GM19452 (cell line): ENCODE data around the gene PCDH1.

Source experiments
- ATAC-seq: cut with Tn5 transposase; IDR thresholded peaks from one replicate; pipeline ENCODE4 v1.9.1; 2021; ENCODE audit not compliant: unreplicated experiment

The PCDH1 gene

DNA sequence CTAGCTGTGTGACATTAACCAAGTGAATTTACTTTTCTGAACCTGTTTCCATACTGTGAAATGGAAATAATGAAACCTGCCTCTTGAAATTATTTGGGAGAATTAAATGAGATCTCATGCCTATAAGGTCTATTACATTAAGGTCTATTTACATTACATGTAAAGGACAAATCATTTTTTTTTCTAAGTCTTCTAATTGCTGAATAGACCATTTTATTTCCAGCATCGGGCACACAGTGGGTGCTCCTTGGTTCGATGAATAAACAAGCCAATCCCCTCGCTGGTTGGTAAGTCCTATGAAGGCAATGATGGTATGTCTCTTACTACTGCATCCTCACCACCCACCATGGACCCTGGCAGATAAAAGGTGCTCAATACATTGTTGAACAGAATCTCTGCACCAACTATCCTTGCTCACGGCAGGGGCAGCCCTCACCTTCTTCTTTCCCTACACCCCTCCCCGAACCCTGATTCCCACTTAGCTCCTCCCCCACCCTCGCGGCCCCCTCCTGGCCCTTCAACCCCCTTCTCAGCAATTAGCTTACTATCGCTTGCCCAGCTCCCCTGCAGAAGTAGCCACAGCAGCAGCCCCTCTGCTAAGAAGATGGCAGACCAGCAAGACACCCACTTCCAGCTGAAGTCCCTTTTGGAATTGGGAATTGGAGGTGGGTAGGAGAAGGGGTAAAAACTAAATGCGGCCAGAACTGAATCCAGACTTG, 3.0 kb downstream of the PCDH1 start:
- ATAC-seq, result no peak

DNA sequence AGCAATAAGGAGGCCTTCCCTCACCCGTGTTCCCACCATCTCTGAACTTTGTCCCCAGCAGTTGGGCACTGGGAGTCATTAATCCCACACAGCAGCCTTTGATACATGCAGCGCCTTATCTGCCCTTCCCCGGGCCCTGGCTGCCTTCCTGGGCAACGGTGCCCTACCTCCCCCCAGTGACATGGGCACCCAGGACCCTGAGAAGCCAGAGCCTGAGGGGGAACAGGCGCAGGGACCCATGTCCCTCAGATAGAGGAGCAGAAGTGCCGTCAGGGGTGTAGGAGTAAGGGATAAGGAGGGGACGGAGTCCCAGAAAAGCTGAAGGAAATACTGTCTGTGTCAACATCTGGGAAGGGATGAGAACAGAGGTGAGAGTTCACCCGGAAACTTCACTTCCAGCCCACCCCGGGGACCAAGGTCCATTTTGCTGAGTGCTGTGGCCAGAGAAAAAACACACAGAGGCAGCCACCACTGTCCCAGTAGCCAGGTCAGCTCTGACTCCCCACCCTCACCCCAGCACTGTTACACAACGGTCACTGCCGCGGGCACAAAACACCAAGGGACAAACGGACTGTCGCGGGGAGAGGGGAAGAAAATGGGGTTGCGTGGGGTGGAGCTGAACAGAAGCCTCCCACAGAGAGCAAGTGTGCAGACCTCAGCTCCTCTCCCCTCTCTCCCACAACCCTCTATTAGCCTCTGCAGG, 3.8 kb downstream of the PCDH1 start:
- ATAC-seq, result no peak

DNA sequence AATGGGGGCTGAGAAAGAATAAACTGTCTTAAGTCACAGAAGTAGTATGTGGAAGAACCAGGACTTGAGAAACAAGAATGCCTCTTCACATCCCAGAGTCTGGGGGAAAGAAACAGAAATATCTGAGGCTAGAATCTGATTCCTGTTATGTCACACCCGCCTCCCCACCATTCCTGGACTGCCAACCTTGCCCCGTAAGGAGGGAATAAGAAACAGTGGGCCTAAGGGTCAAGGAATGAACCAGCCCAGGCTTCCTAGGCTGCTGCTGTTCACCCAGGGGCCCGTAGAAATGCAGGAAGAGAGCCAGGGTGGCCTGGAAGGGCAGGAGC, 4.3 kb downstream of the PCDH1 start:
- ATAC-seq, result no peak

DNA sequence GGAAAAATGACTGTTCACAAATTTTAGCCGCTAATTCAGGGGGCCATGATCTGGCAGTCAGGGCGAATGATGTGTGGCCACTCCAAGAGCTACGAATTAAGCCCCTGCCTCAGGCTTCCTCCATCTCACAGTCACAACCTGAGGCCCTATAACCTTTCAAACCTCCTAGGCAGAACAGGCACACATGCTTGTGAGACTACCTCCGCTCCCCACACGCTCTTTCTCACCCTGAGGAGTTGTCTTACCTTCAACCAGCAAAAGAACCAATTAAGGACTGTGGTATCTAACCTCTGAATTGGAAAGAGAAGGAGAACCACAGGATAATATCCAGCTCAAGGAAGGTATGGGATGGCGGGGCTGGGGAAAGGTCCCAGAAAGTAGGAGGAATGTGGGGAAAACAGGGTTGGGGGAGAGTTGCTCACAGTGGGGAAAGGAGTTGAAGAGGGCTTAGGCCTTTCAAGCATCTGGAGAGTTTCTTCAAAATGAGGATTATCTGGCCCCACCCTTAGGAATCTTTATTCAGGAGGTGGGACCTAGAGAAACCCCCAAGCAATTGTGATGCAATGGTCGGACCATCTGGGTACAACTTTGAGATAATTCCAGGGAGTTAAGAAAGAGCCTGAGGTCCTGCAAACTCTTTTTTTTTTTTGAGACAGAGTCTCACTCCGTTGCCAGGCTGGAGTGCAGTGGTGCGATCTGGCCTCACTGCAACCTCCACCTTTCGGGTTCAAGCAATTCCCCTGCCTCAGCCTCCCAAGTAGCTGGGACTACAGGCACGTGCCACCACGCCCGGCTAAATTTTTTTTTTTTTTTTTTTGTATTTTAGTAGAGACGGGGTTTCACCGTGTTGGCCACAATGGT, 5.5 kb downstream of the PCDH1 start:
- no peak for ATAC-seq

DNA sequence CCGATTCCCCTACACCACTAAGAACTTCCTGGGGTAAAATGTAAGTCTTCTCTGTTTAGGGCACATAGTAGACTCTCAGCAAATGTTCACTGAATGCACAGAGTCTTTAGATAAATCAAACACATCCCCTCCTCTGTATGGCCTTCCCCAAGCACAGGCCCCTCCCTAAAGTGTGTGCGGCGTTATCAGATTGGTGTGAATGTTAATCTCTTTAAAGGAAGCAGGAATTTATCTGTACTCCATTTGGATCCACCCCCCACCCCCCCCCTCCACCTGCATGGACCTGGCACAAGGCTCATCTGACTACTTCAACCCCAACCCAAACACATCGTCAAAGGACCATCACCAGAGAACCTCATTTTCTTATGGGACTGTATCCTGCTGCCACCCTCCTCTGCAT, 6.3 kb downstream of the PCDH1 start:
- ATAC-seq, result no peak

DNA sequence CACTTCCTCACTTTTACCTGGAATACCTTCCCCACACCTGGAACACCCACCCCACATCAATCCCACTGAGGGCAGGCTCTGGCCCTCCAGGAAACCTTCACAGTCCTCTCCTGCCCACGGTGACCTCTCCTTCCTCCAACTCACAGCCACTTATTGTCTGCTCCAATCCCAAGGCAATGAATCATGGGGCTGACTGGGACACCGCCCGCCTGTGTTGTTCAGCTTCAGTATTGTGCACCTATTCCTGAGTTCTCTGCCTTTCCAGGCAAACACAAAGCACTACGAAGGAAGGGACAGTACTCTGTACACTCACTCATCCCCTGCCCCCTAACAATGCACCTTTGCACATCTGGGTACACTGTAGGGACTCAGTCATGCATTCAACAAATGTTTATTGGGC, 7.3 kb downstream of the PCDH1 start:
- no peak for ATAC-seq

DNA sequence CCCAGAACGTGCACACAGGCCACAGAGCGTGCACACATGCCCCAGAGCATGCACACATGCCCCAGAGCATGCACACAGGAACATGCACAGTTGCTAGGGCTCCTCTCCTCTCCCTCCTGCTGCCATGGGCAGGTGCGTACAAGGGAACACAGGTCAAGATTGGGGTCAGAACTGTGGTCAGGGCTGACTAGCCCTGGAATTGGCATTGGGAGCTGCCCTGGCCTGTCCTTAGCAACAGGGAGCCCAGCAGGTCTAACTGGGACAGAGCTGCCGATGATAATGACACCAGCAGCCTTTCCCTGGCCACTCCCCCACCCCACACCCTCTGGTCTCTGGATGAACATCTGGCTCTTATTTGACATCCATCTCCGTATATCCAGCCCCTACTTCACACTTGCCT, 8.0 kb downstream of the PCDH1 start:
- ATAC-seq, result no peak

DNA sequence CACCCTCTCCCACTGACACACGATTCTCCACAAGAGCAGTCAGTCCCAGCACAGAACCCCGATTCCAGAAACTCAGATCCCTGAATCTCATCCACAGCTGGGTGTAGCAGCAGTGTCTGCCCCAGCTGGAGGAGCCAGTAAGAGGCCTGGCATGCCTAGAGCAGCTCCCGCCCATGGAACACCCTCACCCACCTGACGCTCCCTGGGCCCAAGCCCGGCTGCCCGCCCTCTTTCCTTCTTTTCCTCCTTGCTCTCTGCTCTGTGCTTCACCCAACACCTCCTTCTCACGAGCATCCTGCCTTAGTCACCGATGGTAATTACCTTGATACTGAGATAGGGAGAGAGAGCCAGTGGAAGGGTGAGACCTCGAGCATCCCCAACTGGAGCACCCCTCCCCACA, 8.7 kb downstream of the PCDH1 start:
- no peak for ATAC-seq

DNA sequence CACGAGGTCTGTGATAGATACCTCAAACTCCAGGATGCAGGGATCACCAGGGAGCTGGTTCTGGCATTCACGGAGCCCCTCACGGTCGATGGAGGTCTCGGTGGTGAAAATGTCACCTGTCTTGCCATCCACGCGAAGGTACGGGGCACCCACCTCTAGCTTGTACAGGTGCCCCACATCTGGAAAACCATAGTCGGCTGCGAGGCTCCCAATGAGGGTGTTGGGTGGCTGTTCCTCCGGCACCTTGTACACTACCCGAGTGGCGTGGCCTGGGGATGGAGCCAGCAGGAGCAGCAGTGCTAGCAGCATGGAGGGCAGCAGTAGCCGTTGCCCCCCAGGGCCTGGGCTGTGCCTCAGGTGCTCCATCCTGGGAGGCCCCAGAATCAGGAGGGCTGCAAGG, 9.2 kb downstream of the PCDH1 start:
- no peak for ATAC-seq

DNA sequence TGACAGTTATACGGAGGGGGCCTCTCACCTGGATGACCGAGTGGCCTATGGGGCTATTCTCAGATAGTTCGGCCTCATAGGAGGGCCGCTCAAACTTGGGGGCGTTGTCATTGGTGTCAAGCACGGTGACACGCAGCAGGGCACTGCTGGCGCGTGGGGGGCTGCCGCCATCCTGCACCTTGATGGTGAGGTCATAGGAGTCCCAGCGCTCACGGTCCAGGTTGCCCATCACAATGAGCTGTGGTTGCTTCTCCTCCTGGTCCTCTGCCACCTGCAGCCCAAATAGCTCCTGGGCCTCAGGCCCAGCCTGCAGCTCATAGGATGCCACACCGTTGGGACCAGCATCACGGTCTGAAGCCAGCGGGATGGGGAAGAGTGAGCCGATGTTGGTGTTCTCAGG, 9.7 kb downstream of the PCDH1 start:
- no peak for ATAC-seq

DNA sequence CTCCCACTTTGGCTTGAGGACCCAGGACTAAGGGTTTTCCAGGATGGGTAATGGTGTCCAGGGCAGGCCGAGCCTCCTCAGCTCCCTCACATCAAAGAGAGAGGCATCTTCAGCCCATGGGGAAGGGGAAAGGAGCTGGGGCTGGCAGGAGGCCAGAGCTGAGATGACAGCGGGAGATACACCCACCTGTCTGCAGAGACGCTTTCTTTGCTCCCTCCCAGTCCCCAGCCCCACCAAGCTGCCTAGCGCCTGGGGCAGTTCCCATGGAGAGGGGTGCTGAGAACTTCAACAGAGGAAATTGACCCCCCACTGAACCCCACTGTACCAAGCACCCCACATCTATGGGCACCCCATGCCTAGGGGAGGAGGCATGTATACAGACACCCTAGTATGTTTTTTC, 10.6 kb downstream of the PCDH1 start:
- ATAC-seq, result no peak

DNA sequence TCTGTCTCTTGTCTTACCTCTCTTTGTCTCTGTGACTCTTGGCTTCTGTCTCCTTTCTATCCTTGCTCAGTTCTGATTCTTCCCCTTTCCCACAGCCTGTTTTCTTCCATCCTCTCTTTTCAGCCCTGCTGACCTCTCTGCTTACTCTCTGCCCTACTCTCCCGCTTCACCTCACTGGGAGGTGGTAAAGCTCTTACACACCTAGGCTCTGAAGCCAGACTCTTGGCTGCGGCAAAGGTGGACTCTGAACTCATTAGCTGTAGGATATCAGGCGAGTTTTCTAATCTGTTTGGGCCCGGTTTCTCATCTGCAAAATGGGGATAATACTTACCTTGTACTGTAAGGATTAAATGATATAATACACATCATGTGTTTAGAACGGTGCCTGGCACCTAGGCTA, 11.1 kb downstream of the PCDH1 start:
- no peak for ATAC-seq

DNA sequence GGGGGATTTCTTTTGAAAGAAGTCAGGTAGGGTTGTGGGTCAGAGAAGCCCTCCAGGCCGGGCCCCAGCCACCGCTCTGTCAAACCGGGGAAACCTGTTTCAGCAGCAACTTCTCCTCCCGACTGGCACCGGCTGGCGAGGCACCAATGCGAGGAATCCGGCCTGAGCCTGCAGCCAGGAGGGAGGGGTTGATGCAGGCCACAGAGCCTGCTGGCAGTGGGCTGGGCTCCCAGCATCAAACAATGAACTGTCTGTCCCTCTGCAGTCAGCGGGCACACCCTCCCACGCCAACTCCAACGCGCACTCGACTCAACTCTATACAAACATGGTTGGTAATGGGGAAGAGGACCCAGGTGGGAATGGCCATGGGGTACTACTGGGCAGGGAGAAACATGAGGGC, 12.1 kb downstream of the PCDH1 start:
- no peak for ATAC-seq

DNA sequence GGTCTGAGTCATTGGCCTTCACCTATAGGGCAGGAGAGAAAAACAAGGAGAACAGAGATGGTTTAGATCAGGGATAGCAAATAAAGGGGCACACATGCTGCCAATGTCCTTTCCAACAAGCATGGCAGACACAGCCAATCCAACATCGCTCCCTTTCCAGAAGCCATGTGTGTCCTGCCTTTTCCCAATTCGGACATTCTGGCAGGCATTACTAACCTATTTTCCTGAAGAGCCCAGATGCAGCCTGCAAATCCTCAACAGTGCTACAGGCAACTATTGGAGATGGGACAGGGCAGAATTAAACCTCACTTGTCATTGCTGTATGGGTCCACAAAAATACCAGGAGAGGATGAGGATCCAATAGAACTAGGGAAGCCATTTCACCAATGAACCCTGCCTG, 12.8 kb downstream of the PCDH1 start:
- ATAC-seq, result no peak

DNA sequence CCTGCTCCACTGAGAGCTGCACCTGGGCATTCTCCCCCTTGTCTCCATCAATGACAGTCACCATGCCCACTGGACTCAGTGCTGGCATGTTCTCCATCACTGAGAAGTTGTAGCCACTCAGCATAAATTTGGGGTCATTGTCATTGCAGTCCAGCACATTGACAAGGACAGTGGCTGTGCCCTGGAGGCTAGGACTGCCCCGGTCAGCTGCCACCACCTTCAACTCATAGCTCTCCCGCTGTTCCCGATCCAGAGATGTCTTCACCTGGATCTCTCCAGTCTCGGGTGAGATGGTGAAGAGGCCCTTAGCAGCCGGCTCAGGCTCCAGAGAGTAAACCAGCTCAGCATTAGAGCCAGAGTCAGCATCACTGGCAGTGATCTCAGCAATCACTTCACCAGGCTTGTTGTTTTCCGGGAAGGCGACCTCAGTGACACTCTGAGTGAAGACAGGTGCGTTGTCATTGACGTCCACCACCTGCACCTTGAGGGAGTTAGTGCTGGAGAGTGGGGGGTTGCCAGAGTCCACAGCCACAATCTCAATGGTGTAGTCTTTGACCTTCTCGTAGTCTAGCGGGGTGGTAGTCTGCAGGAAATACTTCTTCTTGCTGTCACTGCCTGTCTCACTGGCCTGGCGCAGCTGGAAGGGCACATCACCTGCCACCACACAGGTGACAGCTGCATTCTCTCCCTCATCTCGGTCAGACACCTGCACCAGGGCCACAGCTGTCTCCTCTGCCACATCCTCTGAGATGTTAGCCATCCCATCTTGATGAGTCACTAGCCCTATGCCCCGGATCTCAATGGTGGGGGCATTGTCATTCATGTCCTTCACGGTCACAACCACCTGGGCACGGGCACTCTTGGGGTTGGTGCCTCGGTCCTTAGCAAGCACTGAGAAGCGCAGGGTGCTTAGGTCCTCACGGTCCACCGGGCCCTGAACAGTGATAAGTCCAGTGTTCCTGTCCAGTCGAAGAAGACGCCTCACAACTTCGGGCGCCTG, 13.5 kb downstream of the PCDH1 start:
- no peak for ATAC-seq

DNA sequence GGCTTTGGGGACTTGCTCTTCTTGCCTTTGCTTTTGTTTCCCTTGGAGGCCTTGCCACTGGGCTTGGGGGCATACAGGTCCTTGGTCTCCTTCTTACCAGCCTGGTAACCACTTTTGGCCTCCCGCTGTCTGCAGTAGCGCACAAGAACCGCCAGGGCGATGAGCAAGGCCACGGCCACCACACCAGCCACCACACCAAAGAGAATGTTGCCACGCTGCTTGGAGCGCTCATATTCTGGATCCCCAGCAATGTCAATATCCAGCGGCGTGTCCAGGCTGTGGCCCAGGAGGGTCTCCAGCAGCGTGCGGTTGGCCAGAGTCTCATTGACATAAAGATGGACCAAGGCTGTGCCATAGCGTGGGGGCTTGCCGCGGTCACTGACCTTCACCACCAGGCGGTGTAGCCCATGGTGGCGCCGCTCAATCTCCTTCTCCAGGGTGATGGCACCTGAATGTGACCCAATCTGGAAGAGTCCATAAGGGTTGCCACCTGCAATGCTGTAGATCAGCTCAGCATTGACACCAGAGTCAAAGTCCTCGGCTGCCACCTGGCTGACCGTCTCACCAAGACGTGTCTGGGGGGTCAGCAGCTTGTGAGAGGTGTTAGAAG, 14.5 kb downstream of the PCDH1 start:
- ATAC-seq, result no peak

DNA sequence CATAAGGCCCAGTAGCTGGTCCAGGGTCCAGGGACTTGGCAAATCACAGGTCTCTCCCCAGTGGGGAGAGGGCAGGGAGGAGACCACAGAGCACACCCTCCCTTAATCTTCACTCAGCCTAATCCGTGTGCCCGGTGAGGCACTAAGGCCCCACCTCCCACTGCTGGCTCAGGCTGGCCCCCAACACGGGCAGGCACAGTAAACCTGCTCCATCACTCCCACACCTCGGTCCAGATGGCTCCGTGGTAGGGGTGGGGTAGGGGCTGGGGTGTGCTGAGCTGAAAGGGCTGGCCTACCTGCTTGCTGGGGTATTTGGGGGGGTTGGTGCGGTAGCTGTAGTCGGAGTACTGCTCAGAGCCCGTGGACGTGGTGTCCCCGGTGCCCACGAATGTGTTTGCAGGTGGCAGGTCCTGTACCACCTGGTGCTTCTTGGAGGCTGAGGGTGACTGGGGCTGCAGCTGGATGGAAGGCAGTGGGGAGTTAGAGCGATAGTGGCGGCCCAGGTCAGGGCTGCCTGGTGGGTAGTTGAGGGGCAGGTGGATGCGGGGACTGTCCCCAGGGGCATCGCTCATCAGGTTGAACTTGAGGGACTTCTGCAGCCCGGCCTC, 15.2 kb downstream of the PCDH1 start:
- ATAC-seq, result no peak

DNA sequence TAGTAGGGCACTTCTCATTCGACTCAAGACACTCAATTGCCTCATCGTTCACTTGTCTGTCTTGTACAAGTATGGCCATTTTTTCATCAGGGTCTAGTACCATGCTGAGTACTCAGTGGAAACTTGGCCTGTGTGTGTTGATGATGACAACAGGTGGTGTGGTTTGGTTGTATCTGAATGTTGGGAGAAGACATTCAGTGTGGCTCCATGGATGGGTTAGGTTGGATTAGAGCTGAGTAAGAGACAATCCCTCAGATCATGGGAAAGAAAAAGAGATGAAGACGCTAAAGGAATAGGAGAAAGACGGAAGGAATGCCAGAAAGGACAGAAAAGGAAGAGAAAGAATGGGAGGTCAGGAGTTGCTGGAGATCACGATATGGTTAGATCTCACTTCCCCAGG, 17.0 kb downstream of the PCDH1 start:
- ATAC-seq, result no peak

DNA sequence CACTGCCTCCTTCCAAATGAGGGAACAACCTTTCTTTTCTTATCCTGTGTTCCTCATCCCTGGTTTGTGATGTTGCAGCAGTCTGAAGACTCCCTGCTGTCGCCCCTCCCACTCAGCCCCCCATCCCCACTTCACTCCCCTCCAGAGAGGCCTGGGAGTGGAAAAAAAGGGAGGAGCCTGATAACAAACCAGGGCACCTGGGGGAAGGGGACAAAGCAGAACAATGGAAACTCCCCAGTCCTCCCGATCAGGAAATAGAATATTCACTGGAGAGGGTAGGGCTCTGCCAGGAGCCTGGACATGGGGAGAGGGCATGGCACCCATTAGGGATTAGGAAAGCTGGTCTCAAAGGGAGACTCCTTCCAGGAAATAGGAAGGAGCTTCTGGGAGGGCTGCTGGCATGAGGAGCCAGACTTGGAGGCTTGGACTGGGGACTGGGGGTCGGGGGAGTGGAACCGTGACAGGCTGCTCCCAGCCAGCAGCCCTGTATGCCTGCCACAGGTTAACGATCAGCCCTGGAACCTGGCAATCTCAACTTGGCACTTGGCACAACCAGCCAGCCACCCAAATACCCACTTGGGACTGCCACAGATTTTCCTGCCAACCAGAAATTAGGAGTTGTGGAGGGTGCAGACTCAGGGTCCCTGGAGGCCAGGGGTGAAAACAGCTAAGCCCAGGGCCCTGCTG, 20.0 kb downstream of the PCDH1 start:
- ATAC-seq, result no peak

DNA sequence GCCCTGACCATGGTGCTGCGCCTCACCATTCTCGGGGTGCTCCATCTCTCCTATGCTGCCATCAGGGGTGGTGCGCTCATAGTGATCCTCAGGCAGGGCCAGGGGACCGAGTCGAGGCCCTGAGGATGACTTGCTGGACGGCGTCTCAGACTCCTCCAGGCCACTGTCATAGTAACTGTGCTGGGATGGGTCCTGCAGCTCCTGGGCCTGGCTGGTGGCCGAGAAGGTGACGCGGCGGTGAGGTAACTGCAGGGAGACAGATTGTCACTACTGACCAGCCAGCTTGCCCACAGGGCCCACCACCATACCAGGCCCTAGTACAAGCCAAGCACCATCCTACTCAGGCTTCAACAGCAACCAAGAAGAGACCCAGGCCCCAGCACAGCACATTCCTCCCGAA, 21.0 kb downstream of the PCDH1 start:
- no peak for ATAC-seq
